Kidney (tissue), 14 donors: ENCODE data around the gene TLL2. TPM values are rescaled to one million over a fixed set of nuclear protein-coding genes. Genes with fewer than 3 reads are reported as not detected.
A peak's percentile ranks its signal among the peaks of the same experiment; 100 is the strongest.

Experiments
- DNase-seq, 5 donors: peaks; one replicate each; pipeline ENCODE4 v3.0.0-alpha.2; 2013 to 2020
- FAIRE-seq: peaks from 2 replicates; lab custom pipeline; 2012; peaks lifted over from hg19 to GRCh38; lab: Jason Lieb, UNC
- H3K27ac ChIP-seq, 2 donors: one replicate each; pipeline ENCODE4 v1.7.0; 2013; ENCODE audit warnings: low read depth in 2 of 2, low read length in 2 of 2, inconsistent platforms in 1 of 2
- H3K27me3 ChIP-seq: one replicate; pipeline ENCODE4 v1.7.1; 2013; ENCODE audit warnings: low read length, inconsistent platforms; ENCODE audit not compliant: control insufficient read depth, insufficient read depth
- H3K36me3 ChIP-seq, 3 donors: one replicate each; pipeline versions ENCODE4 v1.7.0 to v1.7.1; 2013; ENCODE audit warnings: low read length in 3 of 3, control low read depth in 1 of 3, inconsistent platforms in 1 of 3; ENCODE audit not compliant: insufficient read depth in 3 of 3, control insufficient read depth in 2 of 3
- H3K4me1 ChIP-seq, 3 donors: one replicate each; pipeline versions ENCODE4 v1.7.0 to v1.7.1; 2013; ENCODE audit warnings: low read length in 3 of 3, inconsistent platforms in 1 of 3, low read depth in 1 of 3; ENCODE audit not compliant: control insufficient read depth in 2 of 3, insufficient read depth in 2 of 3
- H3K4me3 ChIP-seq, 3 donors: one replicate each; pipeline versions ENCODE4 v1.7.0 to v1.8.1; 2013; ENCODE audit warnings: low read length in 3 of 3, control low read depth in 1 of 3, inconsistent platforms in 1 of 3
- H3K9ac ChIP-seq, 3 donors: one replicate each; pipeline versions ENCODE4 v1.7.0 to v1.7.1; 2013; ENCODE audit warnings: low read length in 3 of 3, control low read depth in 1 of 3, inconsistent platforms in 1 of 3
- H3K9me3 ChIP-seq, 3 donors: one replicate each; pipeline versions ENCODE4 v1.7.0 to v1.7.1; 2013; ENCODE audit warnings: low read length in 3 of 3, control low read depth in 1 of 3, inconsistent platforms in 1 of 3; ENCODE audit not compliant: control insufficient read depth in 2 of 3, insufficient read depth in 1 of 3
- intact Hi-C: fragments of 100-400 bp; cut with DNase I; formaldehyde crosslinking; loops from one replicate; pipeline ENCODE4 v1.11.1; 2022
- polyA plus RNA-seq: library from polyadenylated mRNA; stranded (reverse); fragments of 350-450 nt; fragmentation: Illumina TruSeq; extraction: RNeasy Lipid Tissue Mini Kit (QIAGEN cat#74804); gene quantifications from one replicate; pipeline ENCODE4 v1.2.3, GENCODE V29; 2014; ENCODE audit warnings: low read depth, low replicate concordance; ENCODE audit not compliant: insufficient read depth
- total RNA-seq: library from RNA; stranded (reverse); fragmentation: NEBNext Ultra II Directional; extraction: Animal tissue kit (Norgen Biotek cat#: 25700); gene quantifications from one replicate; pipeline ENCODE4 v1.2.1, GENCODE V29; 2021
- TF ChIP-seq, protein P1 (sequence below): IDR thresholded peaks from 3 replicates; pipeline ENCODE4 v1.5.1; 2012; ENCODE audit warnings: mild to moderate bottlenecking, moderate library complexity, borderline replicate concordance; ENCODE audit not compliant: insufficient read depth; ENCODE audit errors: extremely low read depth
- donor health status: control.
- donor health status: control.
- donor health status: control.
- donor health status: control.
- donor health status: control.
- donor health status: DM: yes; HTN: yes; CAD: no.
- donor health status: Normal renal cell carcinoma (clear cell type).

TLL2 gene
- total and polyA plus RNA-seq, 2 donors from 2014 or later: 0.39 to 0.98 TPM

DNA sequence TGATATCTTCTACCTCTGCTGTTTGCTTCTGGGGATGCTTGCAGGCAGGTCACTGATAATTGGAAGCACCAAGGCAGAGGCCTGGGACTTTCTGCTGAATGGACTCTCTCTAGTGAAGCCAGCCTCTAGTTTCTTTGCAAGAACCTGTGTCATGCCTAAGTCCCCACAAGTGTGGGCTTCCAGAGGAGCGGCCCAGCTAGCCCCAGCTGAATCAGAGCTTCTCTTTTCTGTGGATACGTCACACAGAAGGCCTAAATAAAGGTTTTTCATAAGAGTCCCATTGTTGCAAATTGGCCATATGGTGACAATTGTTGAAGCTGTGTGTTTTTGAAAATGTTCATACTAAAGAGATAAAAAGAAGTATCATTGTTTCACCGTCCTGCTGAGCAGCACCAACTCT lies 148.2 kb downstream of the TLL2 start:
- no peaks in the 10 kb centered on the region for H3K9me3 ChIP-seq
- H3K27me3 ChIP-seq: no peaks in the 10 kb centered on the region
- no peaks in the 10 kb centered on the region for H3K4me1 ChIP-seq
- intact Hi-C loops: no loop called here
- no peak overlapping the region for H3K9ac ChIP-seq
- TF ChIP-seq, protein P1, sequence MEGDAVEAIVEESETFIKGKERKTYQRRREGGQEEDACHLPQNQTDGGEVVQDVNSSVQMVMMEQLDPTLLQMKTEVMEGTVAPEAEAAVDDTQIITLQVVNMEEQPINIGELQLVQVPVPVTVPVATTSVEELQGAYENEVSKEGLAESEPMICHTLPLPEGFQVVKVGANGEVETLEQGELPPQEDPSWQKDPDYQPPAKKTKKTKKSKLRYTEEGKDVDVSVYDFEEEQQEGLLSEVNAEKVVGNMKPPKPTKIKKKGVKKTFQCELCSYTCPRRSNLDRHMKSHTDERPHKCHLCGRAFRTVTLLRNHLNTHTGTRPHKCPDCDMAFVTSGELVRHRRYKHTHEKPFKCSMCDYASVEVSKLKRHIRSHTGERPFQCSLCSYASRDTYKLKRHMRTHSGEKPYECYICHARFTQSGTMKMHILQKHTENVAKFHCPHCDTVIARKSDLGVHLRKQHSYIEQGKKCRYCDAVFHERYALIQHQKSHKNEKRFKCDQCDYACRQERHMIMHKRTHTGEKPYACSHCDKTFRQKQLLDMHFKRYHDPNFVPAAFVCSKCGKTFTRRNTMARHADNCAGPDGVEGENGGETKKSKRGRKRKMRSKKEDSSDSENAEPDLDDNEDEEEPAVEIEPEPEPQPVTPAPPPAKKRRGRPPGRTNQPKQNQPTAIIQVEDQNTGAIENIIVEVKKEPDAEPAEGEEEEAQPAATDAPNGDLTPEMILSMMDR: no peak
- no peak overlapping the region for H3K4me3 ChIP-seq
- H3K27ac ChIP-seq: no peak overlapping the region
- H3K36me3 ChIP-seq: no peaks in the 10 kb centered on the region
- DNase-seq (no peak), FAIRE-seq (no peak)

DNA sequence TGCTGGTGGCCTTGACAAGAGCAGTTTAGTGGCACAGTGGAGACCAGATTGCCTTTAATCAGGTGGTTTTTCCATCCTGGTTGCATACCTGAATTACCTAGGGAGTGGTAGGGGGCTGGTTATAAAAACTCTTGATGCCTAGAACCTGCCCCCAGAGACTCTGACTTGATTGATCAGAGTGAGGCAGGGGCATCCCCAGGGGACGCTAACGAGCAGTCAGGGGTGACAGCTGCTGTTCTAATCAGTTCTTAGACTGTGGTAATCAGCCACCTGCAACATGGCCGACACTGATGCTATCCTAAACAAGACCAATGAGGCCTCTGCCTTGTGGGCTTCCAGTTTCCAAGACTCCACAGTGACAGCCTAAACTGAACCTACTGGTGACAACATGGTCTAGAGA lies 153.0 kb downstream of the TLL2 start:
- Histone ChIP-seq H3K27me3 (no peaks in the 10 kb centered on the region), H3K4me3 (no peak overlapping the region), H3K27ac (no peak overlapping the region), H3K36me3 (no peaks in the 10 kb centered on the region), H3K4me1 (no peaks in the 10 kb centered on the region), H3K9me3 (no peaks in the 10 kb centered on the region), H3K9ac (no peak overlapping the region)
- intact Hi-C loops: no loop called here
- TF ChIP-seq, protein P1: no peak
- DNase-seq (no peak), FAIRE-seq (no peak)

DNA sequence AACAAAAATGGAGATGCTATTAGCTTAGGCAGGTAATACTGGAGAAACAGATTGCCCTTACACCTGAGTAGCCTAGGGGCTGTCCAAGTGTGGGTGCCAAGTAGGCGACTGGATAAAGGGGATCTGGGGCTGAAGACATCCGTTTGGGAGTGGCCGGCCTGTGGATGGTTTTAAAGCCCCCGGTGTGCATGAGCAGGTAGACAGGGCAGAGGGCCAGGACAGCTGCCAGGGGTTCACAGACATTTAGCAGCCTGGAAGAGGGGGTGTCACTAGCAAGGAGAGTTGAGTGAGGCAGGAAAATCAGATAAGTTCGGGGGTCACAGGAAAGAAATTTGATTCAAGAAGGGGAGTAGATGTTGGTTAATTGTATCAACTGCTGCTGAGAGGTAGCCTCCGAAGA lies 153.4 kb downstream of the TLL2 start:
- Histone ChIP-seq H3K4me3 (no peak overlapping the region), H3K36me3 (no peaks in the 10 kb centered on the region), H3K9ac (no peak overlapping the region), H3K27me3 (no peaks in the 10 kb centered on the region), H3K27ac (no peak overlapping the region), H3K9me3 (no peaks in the 10 kb centered on the region), H3K4me1 (no peaks in the 10 kb centered on the region)
- no peak for DNase-seq
- intact Hi-C loops: no loop called here
- TF ChIP-seq, protein P1: no peak
- FAIRE-seq: no peak

DNA sequence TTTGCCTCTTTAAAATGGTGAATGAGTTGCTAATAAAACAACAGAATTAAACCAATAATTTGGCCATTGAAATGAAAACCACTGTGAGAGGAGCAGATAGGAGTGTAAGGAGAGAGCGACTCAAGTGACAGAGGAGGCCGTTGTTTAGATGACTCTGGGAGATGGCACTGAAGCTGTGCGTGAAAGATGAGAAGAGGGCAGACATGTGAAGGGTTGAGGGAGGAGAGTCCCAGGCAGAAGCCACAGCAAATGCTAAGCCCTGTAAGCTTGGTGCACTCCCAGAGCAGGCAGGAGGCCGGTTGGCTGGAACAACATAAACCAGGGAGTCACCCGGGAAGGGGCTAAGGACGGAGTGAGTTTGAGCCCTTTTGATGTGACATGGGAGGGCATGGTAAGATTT lies 154.1 kb downstream of the TLL2 start:
- TF ChIP-seq, protein P1: no peak
- H3K36me3 ChIP-seq: no peaks in the 10 kb centered on the region
- no peak overlapping the region for H3K27ac ChIP-seq
- no peak for FAIRE-seq
- no peaks in the 10 kb centered on the region for H3K4me1 ChIP-seq
- H3K4me3 ChIP-seq: no peak overlapping the region
- no peaks in the 10 kb centered on the region for H3K27me3 ChIP-seq
- H3K9me3 ChIP-seq: no peaks in the 10 kb centered on the region
- peak in 2 of 5 donors; percentile 17 to 19 for DNase-seq
- H3K9ac ChIP-seq: no peak overlapping the region
- intact Hi-C loops: no loop called here
